Type B pancreatic cell (in vitro differentiated cells): ENCODE results near the gene IFNL4. TPM values are rescaled to one million over a fixed set of nuclear protein-coding genes. Genes with fewer than 3 reads are reported as not detected.

Experiments
- DNase-seq: peaks from one replicate; pipeline ENCODE4 v3.0.0; 2021; ENCODE audit warnings: mixed read lengths; ENCODE audit not compliant: unreplicated experiment; ENCODE audit errors: extremely low spot score
- H3K27ac Mint-ChIP-seq: 2 replicates; pipeline ENCODE4 v1.8.0; 2021; ENCODE audit warnings: mild to moderate bottlenecking, mixed read lengths
- H3K27me3 Mint-ChIP-seq: 2 replicates; pipeline ENCODE4 v1.8.0; 2021; ENCODE audit warnings: mixed read lengths
- H3K36me3 Mint-ChIP-seq: 2 replicates; pipeline ENCODE4 v1.8.0; 2021; ENCODE audit warnings: mixed read lengths
- H3K4me1 Mint-ChIP-seq: one replicate; pipeline ENCODE4 v1.8.0; 2021; ENCODE audit warnings: mixed read lengths; ENCODE audit not compliant: unreplicated experiment
- H3K4me3 Mint-ChIP-seq: 2 replicates; pipeline ENCODE4 v1.8.0; 2021; ENCODE audit warnings: mild to moderate bottlenecking, mixed read lengths
- H3K9me3 Mint-ChIP-seq: 2 replicates; pipeline ENCODE4 v1.8.0; 2021; ENCODE audit warnings: mixed read lengths
- total RNA-seq: library from RNA; stranded (reverse); gene quantifications from 2 replicates; pipeline ENCODE4 v1.2.1, GENCODE V29; 2021; ENCODE audit warnings: low replicate concordance
- TF ChIP-seq, protein P1 (sequence below): fragments of 200-600 bp; sonication (generic); conservative IDR thresholded peaks from 2 replicates; pipeline ENCODE4 v1.5.0; 2021; ENCODE audit warnings: antibody characterized with exemption, mild to moderate bottlenecking

IFNL4 gene
- total RNA-seq, 1 donor from 2014 or later = not detected

DNA sequence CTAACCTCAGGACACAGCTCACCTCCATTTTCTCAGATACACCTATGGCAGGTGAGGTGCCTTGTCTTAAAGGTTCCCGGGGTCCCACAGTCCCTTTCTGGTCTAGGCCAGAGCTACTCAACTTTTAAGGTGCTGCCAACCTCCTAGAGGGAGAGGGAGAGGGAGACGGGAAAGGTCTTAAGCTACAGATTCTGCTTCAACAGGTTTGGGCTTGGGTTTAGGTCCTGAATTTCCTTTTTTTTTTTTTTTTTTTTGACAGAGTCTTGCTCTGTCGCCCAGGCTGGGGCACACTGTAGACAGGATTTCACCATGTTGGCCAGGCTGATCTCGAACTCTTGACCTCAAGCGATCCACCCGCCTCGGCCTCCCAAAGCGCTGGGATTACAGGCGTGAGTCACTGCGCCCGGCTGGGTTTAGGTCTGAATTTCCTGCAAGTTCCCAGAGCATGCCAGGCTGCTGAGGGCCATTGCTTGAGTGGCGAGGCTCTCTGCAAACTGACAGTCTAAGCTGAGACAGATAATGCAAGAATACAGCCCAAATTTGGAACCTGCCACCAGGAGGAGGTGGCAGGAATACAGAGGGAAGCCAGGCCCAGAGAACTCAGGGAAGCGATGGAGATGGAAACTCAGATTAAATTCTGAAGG, 36.8 kb downstream of the IFNL4 start:
- H3K27me3 Mint-ChIP-seq = peaks cover 21% of the 10 kb centered on the region
- H3K9me3 Mint-ChIP-seq = peaks cover under 1% of the 10 kb centered on the region
- no peak overlapping the region for H3K4me3 Mint-ChIP-seq
- no peaks in the 10 kb centered on the region for H3K36me3 Mint-ChIP-seq
- DNase-seq = no peak
- no peaks in the 10 kb centered on the region for H3K4me1 Mint-ChIP-seq
- H3K27ac Mint-ChIP-seq = no peak overlapping the region
- TF ChIP-seq, protein P1, sequence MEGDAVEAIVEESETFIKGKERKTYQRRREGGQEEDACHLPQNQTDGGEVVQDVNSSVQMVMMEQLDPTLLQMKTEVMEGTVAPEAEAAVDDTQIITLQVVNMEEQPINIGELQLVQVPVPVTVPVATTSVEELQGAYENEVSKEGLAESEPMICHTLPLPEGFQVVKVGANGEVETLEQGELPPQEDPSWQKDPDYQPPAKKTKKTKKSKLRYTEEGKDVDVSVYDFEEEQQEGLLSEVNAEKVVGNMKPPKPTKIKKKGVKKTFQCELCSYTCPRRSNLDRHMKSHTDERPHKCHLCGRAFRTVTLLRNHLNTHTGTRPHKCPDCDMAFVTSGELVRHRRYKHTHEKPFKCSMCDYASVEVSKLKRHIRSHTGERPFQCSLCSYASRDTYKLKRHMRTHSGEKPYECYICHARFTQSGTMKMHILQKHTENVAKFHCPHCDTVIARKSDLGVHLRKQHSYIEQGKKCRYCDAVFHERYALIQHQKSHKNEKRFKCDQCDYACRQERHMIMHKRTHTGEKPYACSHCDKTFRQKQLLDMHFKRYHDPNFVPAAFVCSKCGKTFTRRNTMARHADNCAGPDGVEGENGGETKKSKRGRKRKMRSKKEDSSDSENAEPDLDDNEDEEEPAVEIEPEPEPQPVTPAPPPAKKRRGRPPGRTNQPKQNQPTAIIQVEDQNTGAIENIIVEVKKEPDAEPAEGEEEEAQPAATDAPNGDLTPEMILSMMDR = no peak

DNA sequence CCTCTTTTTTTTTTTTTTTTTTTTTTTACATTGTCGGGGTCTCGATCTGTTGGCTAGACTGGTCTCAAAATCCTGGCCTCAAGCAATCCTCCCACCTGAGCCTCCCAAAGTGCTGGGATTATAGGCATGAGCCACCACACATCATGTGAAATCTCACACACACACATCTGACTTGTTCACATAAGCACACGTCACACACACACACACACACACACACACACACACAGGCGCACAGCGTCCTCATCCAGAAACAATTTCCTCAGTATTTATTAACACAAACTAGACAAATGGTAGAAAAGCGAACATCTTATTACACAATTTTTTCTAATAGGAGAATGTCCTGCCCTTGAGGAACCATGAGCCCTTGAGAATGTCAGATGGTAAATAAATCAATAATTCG, 39.5 kb downstream of the IFNL4 start:
- Mint-ChIP-seq H3K36me3 (no peaks in the 10 kb centered on the region), H3K27ac (no peak overlapping the region), H3K27me3 (peaks cover 20% of the 10 kb centered on the region), H3K4me1 (no peaks in the 10 kb centered on the region), H3K9me3 (no peaks in the 10 kb centered on the region), H3K4me3 (no peak overlapping the region)
- TF ChIP-seq, protein P1 = no peak
- no peak for DNase-seq

DNA sequence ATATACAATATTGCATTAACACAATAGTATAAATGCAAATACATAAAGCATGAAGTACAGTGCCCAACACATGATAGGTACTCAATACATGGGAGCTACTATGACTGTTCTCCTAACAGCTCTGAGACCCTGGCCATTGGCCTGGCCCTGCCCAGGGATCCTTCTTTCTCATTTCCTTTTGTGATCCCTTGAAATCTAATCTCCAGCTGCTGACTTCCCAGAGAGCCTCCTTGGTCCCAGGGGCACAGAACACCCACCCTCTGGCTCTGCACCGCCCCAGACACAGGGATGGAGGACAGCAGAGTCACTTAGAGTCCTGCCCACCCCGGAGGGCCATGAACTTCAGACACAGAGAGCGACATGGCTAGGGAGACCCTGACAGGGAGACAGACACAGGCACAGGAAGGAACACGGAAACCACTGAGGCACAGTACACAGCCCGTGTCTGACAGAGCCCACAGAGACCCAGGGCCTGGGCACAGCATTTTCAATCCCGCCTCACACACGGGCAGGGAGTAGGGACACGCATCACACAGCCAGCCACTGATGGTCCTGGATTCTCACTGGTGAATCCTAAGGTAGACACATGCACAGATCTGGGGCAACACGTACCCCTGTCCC, 40.4 kb downstream of the IFNL4 start:
- no peak overlapping the region for H3K4me3 Mint-ChIP-seq
- no peaks in the 10 kb centered on the region for H3K9me3 Mint-ChIP-seq
- H3K27ac Mint-ChIP-seq = no peak overlapping the region
- H3K36me3 Mint-ChIP-seq = no peaks in the 10 kb centered on the region
- DNase-seq = no peak
- H3K27me3 Mint-ChIP-seq = peaks cover 22% of the 10 kb centered on the region
- H3K4me1 Mint-ChIP-seq = no peaks in the 10 kb centered on the region
- TF ChIP-seq, protein P1 = no peak

DNA sequence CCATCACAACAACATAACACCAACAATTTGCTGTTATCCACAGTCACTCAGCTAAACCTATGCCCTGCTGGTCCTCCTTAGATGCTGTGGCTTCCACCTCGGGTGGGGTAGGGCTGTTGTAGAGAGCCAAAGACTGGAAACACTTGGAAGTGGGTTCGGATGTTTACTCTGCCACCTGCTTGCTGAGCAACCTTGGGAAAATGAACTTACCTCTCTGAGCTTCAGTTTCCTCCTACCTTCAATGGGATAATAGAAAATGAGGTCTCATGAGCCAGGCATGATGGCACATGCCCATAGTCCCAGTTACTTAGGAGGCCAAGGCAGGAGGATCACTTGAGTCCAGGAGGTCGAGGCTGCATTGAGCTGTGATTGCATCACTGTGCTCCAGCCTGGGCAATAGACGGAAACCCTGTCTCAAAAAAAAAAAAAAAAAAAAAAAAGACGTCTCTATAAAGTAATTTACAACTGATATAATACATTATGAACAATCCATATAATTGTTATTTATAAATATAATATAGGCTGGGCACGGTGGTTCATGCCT, 41.3 kb downstream of the IFNL4 start:
- DNase-seq = no peak
- Mint-ChIP-seq H3K9me3 (no peaks in the 10 kb centered on the region), H3K4me3 (no peak overlapping the region), H3K4me1 (no peaks in the 10 kb centered on the region), H3K27me3 (peaks cover 25% of the 10 kb centered on the region), H3K36me3 (no peaks in the 10 kb centered on the region), H3K27ac (no peak overlapping the region)
- TF ChIP-seq, protein P1 = no peak

DNA sequence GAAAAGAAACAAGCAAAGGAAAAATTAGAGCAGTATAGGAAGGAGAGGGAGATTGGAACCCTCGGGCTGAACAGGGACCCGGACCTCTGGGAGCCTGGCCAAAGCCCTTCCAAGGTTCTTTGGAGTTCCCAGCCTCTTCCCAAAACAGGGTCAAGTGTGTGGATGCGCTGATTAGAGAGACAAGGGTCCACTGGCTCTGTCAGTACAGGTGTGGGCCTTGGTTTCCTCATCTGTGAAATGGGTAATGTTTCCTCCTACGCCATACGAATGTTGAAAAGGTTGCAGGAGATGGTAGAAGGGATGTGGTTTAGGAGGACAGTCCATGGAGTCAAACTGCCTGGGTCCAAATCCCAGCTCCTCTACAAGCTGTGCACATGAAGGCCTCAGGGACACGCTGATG, 42.5 kb downstream of the IFNL4 start:
- no peaks in the 10 kb centered on the region for H3K36me3 Mint-ChIP-seq
- H3K27me3 Mint-ChIP-seq = peaks cover 31% of the 10 kb centered on the region
- no peaks in the 10 kb centered on the region for H3K4me1 Mint-ChIP-seq
- H3K4me3 Mint-ChIP-seq = no peak overlapping the region
- H3K27ac Mint-ChIP-seq = no peak overlapping the region
- TF ChIP-seq, protein P1 = no peak
- H3K9me3 Mint-ChIP-seq = no peaks in the 10 kb centered on the region
- no peak for DNase-seq
